Smooth muscle cell (in vitro differentiated cells): ENCODE results near the gene CPED1. TPM values are rescaled to one million over a fixed set of nuclear protein-coding genes. Genes with fewer than 3 reads are reported as not detected.
"Not testable (repeated sequence)": the region's sequence is repeated elsewhere in the genome, so short reads cannot be mapped to it uniquely, and the experiment has no call there.

Source experiments
- DNase-seq: peaks from one replicate; lab custom pipeline; 2025; ENCODE audit not compliant: unreplicated experiment; lab: John Stamatoyannopoulos, UW
- H2AFZ ChIP-seq: fragments of 200-600 bp; sonication (generic); 2 replicates; pipeline ENCODE4 v1.6.0; 2016; ENCODE audit warnings: antibody characterized with exemption, low read depth, mild to moderate bottlenecking
- H3F3A ChIP-seq: fragments of 200-600 bp; sonication (generic); 2 replicates; pipeline ENCODE4 v1.6.0; 2017; ENCODE audit warnings: antibody characterized with exemption, low read depth
- H3K27ac ChIP-seq: fragments of 200-600 bp; sonication (generic); 2 replicates; pipeline ENCODE4 v1.5.1; 2016; ENCODE audit warnings: low read depth, mild to moderate bottlenecking
- H3K27me3 ChIP-seq: fragments of 200-600 bp; sonication (generic); 2 replicates; pipeline ENCODE4 v1.6.1; 2016; ENCODE audit warnings: low read depth, mild to moderate bottlenecking
- H3K36me3 ChIP-seq: fragments of 200-600 bp; sonication (generic); 2 replicates; pipeline ENCODE4 v1.5.1; 2016; ENCODE audit warnings: low read depth
- H3K4me1 ChIP-seq: fragments of 200-600 bp; sonication (generic); 2 replicates; pipeline ENCODE4 v1.5.1; 2016; ENCODE audit warnings: low read depth
- H3K4me2 ChIP-seq: fragments of 200-600 bp; sonication (generic); 2 replicates; pipeline ENCODE4 v1.6.0; 2016; ENCODE audit warnings: mild to moderate bottlenecking
- H3K4me3 ChIP-seq: fragments of 200-600 bp; sonication (generic); 2 replicates; pipeline ENCODE4 v1.5.1; 2016; ENCODE audit warnings: mild to moderate bottlenecking
- H3K79me2 ChIP-seq: fragments of 200-600 bp; sonication (generic); 2 replicates; pipeline ENCODE4 v1.6.0; 2016; ENCODE audit warnings: low read depth, mild to moderate bottlenecking
- H3K9ac ChIP-seq: fragments of 200-600 bp; sonication (generic); 2 replicates; pipeline ENCODE4 v1.6.0; 2016; ENCODE audit warnings: low read depth
- H3K9me3 ChIP-seq: fragments of 200-600 bp; sonication (generic); replicated peaks from 2 replicates; pipeline ENCODE4 v1.5.1; 2016; ENCODE audit warnings: low read depth
- H4K20me1 ChIP-seq: fragments of 200-600 bp; sonication (generic); 2 replicates; pipeline ENCODE4 v1.6.0; 2016; ENCODE audit warnings: low read depth
- CTCF ChIP-seq: fragments of 200-600 bp; sonication (generic); IDR thresholded peaks from 2 replicates; pipeline ENCODE4 v1.5.1; 2017; ENCODE audit warnings: borderline replicate concordance, mild to moderate bottlenecking, antibody characterized with exemption; ENCODE audit not compliant: insufficient read depth, poor library complexity, severe bottlenecking
- WGBS: methylation state at CpG from one replicate; pipeline ENCODE4 v1.1.7; 2016; ENCODE audit warnings: low lambda C conversion rate; 5-methylcytosine and 5-hydroxymethylcytosine counted together
- polyA plus RNA-seq: library from polyadenylated mRNA; unstranded; fragments of >200 nt; fragmentation: Nextera tagmentation; extraction: Ambion mirVana; gene quantifications from 2 replicates; pipeline ENCODE4 v1.2.1, GENCODE V29; 2016
- total RNA-seq: library from RNA; depleted of rRNA; stranded (reverse); fragments of >200 nt; gene quantifications from 2 replicates; pipeline ENCODE4 v1.2.3, GENCODE V29; 2014

The CPED1 gene
- total and polyA plus RNA-seq, 2 experiments from 2014 or later, result 9.5 to 12.9 TPM

- no peak overlapping the region for H3K4me2 ChIP-seq
- no peaks in the 10 kb centered on the region for H3K9me3 ChIP-seq
- no peak overlapping the region for H3K9ac ChIP-seq
- no peak for TF ChIP-seq CTCF
- H3K27me3 ChIP-seq, result no peaks in the 10 kb centered on the region
- WGBS, result 89% methylated on average over 1 of the region's 1 CpG
- DNase-seq, result no peak
- no peaks in the 10 kb centered on the region for H3F3A ChIP-seq
- H2AFZ ChIP-seq, result no peak overlapping the region
- no peaks in the 10 kb centered on the region for H3K4me1 ChIP-seq
- H3K4me3 ChIP-seq, result no peak overlapping the region
- no peaks in the 10 kb centered on the region for H3K79me2 ChIP-seq
- H4K20me1 ChIP-seq, result no peaks in the 10 kb centered on the region
- no peak overlapping the region for H3K27ac ChIP-seq
- no peaks in the 10 kb centered on the region for H3K36me3 ChIP-seq
Observed at GRCh38 chr7:121053219-121053618, 64.7 kb downstream of the CPED1 start.

DNA sequence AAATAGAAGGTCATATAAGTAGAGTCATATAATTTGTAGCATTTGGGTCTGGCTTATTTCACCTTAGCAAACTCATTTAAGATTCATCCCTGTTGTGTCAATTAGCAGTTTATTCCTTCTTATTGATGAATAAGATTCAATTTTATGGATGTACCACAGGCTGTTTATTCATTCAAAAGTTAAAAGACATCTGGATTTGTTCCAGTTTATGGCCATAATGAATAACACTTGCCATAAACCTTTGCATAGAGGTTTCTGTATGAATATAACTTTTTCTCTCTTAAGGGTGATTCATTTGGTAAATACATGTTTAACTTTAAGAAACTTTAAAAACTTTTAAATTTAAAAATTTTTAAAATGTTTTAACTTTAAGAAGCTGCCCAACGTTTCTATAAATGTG is 66.4 kb downstream of the CPED1 start:
- Histone ChIP-seq H3K79me2 (no peaks in the 10 kb centered on the region), H3K9me3 (no peaks in the 10 kb centered on the region), H3K27ac (no peak overlapping the region), H3K36me3 (no peaks in the 10 kb centered on the region), H3K27me3 (no peaks in the 10 kb centered on the region), H3K4me2 (no peak overlapping the region), H4K20me1 (no peaks in the 10 kb centered on the region), H3K4me3 (no peak overlapping the region), H3K9ac (no peak overlapping the region), H3F3A (no peaks in the 10 kb centered on the region), H2AFZ (no peak overlapping the region), H3K4me1 (no peaks in the 10 kb centered on the region)
- WGBS, result 87% methylated on average over 1 of the region's 1 CpG
- DNase-seq, result no peak
- TF ChIP-seq CTCF, result no peak

- no peak for TF ChIP-seq CTCF
- H3K4me3 ChIP-seq, result no peak overlapping the region
- no peaks in the 10 kb centered on the region for H3F3A ChIP-seq
- no peaks in the 10 kb centered on the region for H3K27me3 ChIP-seq
- no peak overlapping the region for H3K9ac ChIP-seq
- WGBS, result 78% methylated on average over 5 of the region's 5 CpGs
- no peaks in the 10 kb centered on the region for H3K9me3 ChIP-seq
- H3K79me2 ChIP-seq, result no peaks in the 10 kb centered on the region
- DNase-seq, result no peak
- no peaks in the 10 kb centered on the region for H3K4me1 ChIP-seq
- no peaks in the 10 kb centered on the region for H3K36me3 ChIP-seq
- no peak overlapping the region for H2AFZ ChIP-seq
- H4K20me1 ChIP-seq, result no peaks in the 10 kb centered on the region
- H3K4me2 ChIP-seq, result no peak overlapping the region
- H3K27ac ChIP-seq, result no peak overlapping the region
Observed at GRCh38 chr7:121057878-121058277, 69.4 kb downstream of the CPED1 start.

GRCh38 chr7:121058975-121059374 is 70.5 kb downstream of the CPED1 start:
- Histone ChIP-seq H3K4me2 (no peak overlapping the region), H3K79me2 (no peaks in the 10 kb centered on the region), H2AFZ (no peak overlapping the region), H3K27ac (no peak overlapping the region), H3K9ac (no peak overlapping the region), H3K4me3 (no peak overlapping the region), H3K9me3 (no peaks in the 10 kb centered on the region), H3K36me3 (no peaks in the 10 kb centered on the region), H3F3A (no peaks in the 10 kb centered on the region), H3K4me1 (peaks cover 1% of the 10 kb centered on the region), H4K20me1 (no peaks in the 10 kb centered on the region), H3K27me3 (no peaks in the 10 kb centered on the region)
- 99% methylated on average over 2 of the region's 2 CpGs for WGBS
- DNase-seq, result no peak
- no peak for TF ChIP-seq CTCF

- DNase-seq, H3K79me2 ChIP-seq: not testable (repeated sequence)
Observed at GRCh38 chr7:121059979-121060509, 71.5 kb downstream of the CPED1 start.

More at GRCh38 chr7:121059979-121060509, 71.5 kb downstream of the CPED1 start:
- WGBS, result 99% methylated on average over 20 of the region's 40 CpGs
- H3K9me3 ChIP-seq, H3K4me2 ChIP-seq, H3K27ac ChIP-seq, H3F3A ChIP-seq, H3K27me3 ChIP-seq, H3K4me3 ChIP-seq, H3K36me3 ChIP-seq, H4K20me1 ChIP-seq, H3K9ac ChIP-seq, H2AFZ ChIP-seq: not testable (repeated sequence)
- peaks cover 11% of the 10 kb centered on the region for H3K4me1 ChIP-seq
